ENCODE results near the gene SLC38A3.

- TF ChIP-seq CTCF (IDR thresholded peaks at IDR 0.05) (no peak), EZH2 (IDR thresholded peaks at IDR 0.05) (no peak), EZH2phosphoT487 (IDR thresholded peaks at IDR 0.05) (no peak)
Measured at GRCh38 chr3:50165910-50166538, 39.0 kb upstream of the SLC38A3 start.

Measured in neural progenitor cell (in vitro differentiated cells).